HG02571 (cell line): ENCODE measurements around the gene GPD2.
"Not testable (repeated sequence)": the region's sequence is repeated elsewhere in the genome, so short reads cannot be mapped to it uniquely, and the experiment has no call there.

ENCODE experiments used
- ATAC-seq: cut with Tn5 transposase; IDR thresholded peaks from one replicate; pipeline ENCODE4 v1.9.1; 2021; ENCODE audit warnings: mild to moderate bottlenecking, moderate library complexity; ENCODE audit not compliant: unreplicated experiment

GPD2 gene

DNA sequence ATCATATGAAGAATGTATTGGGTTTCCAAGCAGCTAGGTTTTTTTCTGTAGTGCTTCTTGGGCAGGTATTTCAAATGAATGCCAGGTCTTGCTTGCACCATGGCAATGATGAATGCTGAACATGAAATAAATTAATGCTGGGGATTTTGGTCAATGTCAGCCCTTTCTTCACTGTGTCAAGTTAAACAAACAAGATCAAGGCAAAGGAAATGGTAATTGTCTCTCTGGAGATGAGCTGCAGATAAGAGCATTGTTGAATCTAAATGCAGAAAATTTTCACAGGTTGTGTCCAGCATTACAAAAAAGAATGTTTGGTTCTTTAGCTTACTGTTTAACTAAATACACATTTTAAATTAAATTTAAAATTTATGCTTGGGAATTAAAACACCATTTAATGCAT is 144.3 kb downstream of the GPD2 start:
- ATAC-seq = no peak

GRCh38 chr2:156581280-156581679 is 145.1 kb downstream of the GPD2 start:
- no peak for ATAC-seq

DNA sequence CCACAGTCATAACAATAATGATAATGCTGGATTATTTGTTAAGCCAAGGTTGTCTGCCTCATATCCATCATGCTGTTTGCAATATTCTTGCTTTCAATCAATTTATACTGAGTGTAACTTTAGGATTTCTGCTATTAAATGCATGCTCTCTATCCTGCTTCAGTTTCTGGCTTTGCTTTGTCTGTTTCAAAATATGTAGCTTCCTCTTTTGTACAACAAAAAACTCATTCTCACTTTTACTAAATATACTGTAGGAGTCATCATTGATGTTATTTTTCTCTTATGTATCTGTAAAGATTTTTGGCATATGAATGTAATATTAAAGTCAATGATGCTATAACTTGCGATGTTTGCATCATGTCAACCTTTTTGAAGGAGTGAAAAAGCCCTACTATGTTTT is 149.3 kb downstream of the GPD2 start:
- ATAC-seq = no peak

- ATAC-seq = no peak
These were observed 150.4 kb downstream of the GPD2 start for GRCh38 chr2:156586621-156587020.

DNA sequence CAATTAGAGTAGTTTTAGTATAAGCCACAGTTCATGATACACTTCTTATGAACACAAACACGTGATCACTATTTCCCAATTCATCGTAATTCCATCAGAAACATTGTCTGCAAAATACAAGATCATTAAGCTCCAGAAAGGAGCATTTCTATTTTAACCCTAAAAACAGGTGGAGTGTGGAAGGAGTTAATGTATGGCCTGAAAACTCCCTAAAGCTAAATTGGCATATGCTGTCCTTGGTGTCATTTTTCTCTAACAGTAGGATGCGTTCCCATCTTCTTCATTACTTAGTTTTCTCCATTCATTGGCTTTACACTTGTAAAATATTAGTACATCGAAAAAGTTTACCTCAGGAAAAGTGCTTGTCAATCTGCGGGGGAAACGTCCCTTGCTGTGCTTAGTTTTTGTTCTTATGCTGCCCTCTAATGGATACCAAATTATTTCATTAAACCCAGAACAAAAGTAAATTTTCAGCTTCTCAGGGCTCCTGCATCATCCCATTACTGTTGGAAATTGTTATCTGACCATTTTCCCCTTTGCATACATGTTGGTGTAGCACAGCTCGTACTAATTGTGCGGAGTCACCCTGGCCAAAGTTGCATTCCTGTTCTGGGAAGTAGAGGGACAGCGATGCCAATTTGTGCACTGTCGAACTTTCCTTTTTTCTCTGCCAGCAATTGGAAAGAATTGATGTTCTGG is 153.4 kb downstream of the GPD2 start:
- peak; percentile 68 for ATAC-seq

GRCh38 chr2:156590085-156590739 is 154.0 kb downstream of the GPD2 start:
- no peak for ATAC-seq

DNA sequence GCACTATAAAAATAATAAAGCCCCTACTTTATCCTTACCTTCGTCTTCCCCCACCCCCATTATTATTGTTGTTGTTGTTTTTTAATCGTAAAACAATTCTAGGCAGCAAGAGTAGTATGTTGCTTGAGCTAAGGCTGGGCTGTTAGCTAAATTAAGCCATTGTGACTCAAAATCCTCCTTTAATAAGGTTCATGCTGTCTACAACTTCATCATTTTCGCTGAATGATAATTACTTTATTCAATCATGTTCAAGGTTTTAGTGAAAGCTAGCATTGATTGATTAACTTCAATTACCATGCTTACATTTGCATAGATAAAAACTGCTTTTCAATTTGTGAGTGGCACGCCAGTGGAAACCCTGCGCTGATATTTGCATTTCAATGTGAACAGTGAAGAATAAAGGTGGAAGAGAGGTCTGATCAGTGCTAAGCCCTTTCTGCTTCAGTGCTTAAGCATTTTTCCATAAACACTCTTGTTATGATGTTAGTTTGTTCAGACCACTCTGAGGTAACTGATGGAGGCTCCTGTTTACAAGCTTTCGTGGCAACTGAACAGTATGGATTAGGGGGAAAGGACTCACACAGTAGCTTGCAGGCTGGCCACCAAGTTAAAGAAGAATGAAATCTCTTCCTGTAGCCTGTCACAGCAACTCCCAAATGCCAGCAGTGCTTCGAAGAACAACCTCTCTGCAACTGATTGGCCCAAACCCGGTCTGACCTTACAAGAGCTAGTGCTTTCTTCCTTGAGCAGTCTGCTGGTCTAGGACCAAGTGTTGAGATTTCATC is 156.8 kb downstream of the GPD2 start:
- no peak for ATAC-seq

DNA sequence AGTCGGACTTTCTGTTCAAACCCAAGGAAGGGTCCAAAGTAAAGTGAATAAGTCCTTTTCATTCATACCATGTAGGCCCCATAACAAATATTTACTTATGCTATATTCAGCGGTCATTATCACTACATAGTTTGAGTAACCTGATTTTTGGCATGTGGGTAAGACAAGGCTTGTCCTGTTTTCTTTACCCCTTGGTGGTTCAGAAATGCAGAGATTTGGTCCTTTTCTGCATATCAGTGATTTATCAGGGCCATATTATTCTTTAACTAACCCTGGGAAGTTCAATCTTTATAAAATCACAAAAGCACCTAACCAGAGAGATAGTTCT is 157.4 kb downstream of the GPD2 start:
- ATAC-seq = no peak

- no peak for ATAC-seq
These were observed 162.4 kb downstream of the GPD2 start for GRCh38 chr2:156598563-156598962.

GRCh38 chr2:156600196-156600595 is 164.0 kb downstream of the GPD2 start:
- ATAC-seq = no peak

DNA sequence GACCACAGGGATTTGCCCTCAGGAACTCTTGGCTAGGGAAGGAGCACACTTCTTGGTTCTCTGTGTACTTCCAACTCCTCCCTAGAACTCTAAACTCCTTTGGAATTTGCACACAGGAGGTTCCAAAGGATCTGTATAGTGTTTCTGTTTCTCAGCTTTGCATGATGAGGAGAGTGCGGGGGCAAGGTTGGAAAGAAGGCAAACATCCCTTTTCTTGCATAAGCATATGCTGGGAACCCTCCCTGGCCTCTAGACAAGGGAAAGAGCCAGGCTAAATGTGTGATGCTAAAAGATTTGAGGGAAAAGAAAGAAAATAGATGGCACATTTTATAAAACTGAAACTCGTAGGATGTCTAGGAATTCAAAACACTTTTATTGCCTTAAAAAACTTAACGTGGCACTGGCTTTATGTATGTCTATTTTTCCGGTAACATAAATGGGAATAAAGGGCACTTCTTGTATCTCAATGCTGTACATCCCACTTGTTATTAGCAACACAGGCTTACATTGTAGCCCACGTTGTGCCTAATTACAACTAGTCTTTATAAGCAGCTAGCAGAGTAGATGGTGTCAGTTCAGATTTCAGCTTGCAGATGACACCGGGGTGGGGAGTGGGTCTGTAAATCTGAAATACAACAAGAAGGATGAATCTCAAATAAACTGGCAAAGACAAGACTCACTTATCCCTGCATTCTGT is 165.8 kb downstream of the GPD2 start:
- ATAC-seq = no peak

DNA sequence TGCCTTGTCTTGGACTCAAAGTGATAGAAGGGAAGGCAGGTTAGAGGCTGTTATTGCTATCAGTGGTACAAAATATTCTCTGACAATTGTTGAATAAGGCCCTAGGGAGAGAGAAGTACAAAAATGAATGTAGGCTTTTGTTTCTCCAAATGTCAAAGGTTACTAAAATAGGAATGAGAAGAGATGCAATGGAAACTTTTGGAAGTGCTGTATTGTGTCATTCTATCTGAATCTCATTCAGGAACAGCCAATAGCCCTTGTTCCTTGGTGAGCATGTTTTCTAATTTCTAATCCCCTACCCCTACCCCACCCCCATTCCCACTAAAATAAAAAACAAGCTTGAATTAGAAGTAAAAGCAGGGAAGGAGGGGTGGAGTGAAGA is 166.4 kb downstream of the GPD2 start:
- ATAC-seq = no peak

DNA sequence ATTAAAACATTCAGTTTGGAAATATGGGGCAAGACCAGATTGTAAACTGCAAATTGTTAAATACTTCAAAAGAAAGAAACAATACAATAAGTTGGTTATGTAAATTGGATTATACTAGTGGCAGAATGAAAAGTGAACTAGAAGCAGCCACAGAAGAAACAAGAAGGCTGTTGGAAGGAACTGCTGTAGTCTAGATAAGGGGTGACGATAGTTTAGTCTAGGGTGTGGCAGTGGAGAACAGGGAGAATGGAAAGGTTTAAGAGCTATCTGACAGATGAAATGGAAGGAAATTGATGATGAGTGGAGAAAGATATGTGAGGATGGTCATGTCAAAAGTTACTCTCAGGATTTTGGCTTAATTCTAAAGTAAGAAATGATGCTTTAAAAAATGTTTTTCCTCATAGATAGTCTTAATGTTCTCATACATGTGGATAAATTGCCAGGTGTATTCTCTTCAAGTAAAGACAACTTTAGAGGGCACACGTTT is 179.7 kb downstream of the GPD2 start:
- ATAC-seq = no peak

GRCh38 chr2:156618071-156618470 is 181.9 kb downstream of the GPD2 start:
- ATAC-seq = not testable (repeated sequence)

DNA sequence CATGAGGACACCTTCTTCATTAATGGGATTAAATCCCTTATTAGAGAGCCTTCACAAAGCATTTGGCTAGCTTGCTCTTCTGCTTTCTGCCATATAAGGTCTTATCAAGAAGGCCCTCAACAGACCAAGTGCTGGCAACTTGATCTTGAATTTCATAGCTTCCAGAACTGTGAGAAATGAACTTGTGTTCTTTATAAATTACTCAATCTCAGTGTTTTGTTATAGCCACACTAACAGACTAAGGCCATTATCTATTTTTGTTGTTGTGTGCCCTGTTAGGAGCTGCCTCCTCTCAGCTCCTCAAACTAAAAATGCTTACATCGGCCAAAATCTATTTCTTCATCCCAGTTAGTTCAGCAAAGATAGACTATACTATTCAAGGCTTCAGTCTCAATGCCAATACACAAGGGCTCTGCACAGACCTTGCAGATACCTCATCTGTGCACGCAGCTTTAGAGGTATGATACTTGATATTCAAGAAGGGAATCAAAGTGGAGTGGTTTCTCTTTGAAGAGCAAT is 182.9 kb downstream of the GPD2 start:
- ATAC-seq = no peak

- ATAC-seq = no peak
These were observed 186.3 kb downstream of the GPD2 start for GRCh38 chr2:156622491-156622890.

DNA sequence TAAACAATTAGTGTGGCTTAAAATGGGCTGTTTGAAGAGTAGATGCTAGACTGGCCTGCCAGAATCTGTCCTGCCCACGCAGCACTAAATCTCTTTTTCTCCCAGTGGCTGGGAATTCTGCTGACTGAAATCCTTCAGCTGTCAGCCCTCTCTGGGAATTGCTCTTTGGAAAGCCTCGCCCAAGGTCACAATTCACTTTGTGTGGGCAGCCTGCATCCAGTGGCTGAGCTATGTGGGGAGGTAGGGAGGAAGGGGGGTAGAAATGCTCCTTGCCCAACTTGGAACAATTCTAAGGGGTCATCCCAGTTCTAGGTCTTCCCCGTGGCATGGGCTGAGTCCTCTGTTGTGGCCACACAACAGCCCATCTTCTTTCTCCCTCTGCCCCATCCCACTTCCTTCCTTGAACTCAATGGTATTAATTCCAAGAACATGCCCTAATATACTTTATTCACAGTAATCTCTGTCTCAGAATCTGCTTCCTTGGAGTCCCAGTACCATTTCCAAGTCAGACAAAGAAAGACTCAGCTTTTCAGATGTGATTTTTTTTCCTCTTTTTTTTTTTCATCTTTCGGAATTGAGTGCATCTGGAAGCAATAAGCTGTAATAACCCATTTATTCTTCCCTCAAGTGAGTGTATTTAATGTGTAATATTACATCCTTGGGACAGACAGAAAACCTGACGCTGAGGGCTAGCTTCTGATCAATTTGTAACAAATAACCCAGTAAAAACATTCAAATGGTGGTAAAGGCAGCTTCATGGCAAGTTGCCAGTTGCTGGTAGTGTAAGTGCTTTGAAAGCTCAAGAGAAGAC is 189.4 kb downstream of the GPD2 start:
- ATAC-seq = no peak

- ATAC-seq = no peak
These were observed 190.8 kb downstream of the GPD2 start for GRCh38 chr2:156626931-156627330.

DNA sequence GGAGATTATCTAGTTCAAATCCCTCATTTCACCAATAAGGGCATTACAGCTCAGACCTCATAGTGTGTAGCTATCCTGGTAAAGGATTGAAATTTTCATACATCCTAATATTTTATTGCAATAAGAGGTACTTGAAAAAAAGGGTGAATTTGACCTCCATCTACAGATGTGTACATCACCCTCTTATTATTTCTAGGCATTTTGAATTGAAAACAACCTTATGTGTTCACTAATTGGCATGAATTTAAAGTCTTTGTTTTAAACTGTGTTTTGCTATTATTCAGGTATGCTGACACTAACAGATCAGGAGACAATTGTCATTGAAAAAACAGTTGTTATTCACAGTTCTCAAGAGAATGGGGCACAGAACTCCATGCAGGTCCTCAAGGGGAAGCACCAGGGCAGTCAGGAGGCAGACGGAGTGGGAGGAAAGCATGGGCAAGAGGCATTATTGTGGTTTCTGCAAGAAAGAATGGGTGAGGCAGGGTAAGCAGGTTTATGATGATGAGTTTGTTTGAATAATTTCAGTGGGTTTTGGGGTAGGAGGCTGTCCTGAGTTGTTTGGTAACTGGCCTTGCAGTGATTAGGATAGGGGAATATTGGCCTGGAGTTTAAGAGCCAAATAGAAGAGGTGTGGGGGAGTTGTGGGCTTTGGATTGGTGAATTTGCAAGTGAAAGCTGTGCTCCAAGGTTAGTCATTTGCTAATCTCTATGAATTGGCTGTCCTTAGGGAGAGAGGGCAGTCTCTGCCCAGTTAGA is 194.6 kb downstream of the GPD2 start:
- ATAC-seq = no peak

GRCh38 chr2:156635646-156636045 is 199.5 kb downstream of the GPD2 start:
- ATAC-seq = no peak
